ENCODE measurements around the gene ZNF341.

The ZNF341 gene

GRCh38 chr20:33796907-33797544 lies 65.2 kb downstream of the ZNF341 start:
- Histone ChIP-seq H3K9ac (ENCODE audit: low read length in 2 of 2) (no peak overlapping the region), H3K4me3 (ENCODE audit: low read length in 2 of 2) (no peak overlapping the region), H3K9me3 (ENCODE audit: control insufficient read depth in 2 of 2, low read length in 2 of 2) (no peaks in the 10 kb centered on the region), H3K4me1 (ENCODE audit: control insufficient read depth, insufficient read depth, low read length) (peaks cover 14% of the 10 kb centered on the region), H3K27me3 (ENCODE audit: control insufficient read depth in 1 of 2, insufficient read depth in 2 of 2, low read length in 2 of 2) (no peaks in the 10 kb centered on the region), H3K27ac (ENCODE audit: low read length) (no peak overlapping the region), H3K36me3 (ENCODE audit: control insufficient read depth in 2 of 2, insufficient read depth in 2 of 2, low read length in 2 of 2) (no peaks in the 10 kb centered on the region)

DNA sequence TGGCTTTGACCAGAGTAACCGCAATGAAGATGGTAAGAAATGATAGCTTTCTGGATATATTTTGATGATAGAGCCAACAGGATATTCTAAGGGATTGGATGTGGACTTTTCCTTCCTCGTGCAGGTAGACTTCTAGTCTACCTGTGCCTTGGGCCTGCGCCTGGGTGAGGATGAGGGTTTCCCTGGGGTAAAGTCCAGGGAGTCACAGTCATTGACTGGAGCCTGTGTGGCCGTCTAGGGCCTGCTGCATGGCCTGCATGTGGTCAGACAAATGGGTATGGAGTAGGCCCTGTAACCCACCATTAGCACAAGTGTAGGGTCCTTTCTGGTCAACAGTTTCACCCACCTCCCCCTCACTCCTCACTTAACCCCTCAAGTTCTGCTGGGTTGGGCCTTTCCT lies 66.6 kb downstream of the ZNF341 start:
- no peaks in the 10 kb centered on the region for H3K9me3 ChIP-seq (ENCODE audit: control insufficient read depth in 2 of 2, low read length in 2 of 2)
- H3K4me1 ChIP-seq (ENCODE audit: control insufficient read depth, insufficient read depth, low read length): peaks cover 4% of the 10 kb centered on the region
- H3K27me3 ChIP-seq (ENCODE audit: control insufficient read depth in 1 of 2, insufficient read depth in 2 of 2, low read length in 2 of 2): no peaks in the 10 kb centered on the region
- H3K9ac ChIP-seq (ENCODE audit: low read length in 2 of 2): no peak overlapping the region
- no peak overlapping the region for H3K4me3 ChIP-seq (ENCODE audit: low read length in 2 of 2)
- no peak overlapping the region for H3K27ac ChIP-seq (ENCODE audit: low read length)
- no peaks in the 10 kb centered on the region for H3K36me3 ChIP-seq (ENCODE audit: control insufficient read depth in 2 of 2, insufficient read depth in 2 of 2, low read length in 2 of 2)

DNA sequence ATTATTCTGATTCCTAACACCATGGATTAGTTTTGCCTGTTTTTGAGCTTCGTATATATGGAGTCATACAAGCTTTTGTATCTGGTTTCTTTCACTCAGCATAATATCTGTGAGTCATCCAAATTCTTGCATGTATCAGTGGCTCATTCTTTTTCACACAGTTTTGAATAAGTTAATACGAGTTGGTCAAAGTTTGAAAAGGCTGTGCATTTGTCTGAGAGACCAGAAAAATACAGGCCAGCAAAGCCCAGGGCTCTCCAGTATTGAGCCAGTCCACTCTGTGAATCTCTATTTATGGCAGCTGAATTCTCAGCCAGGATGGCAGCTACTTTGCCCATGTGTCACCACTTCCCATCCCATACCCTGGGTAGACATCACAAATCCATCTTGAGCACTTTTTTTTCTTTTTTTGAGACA lies 72.1 kb downstream of the ZNF341 start:
- Histone ChIP-seq H3K4me3 (ENCODE audit: low read length in 2 of 2) (no peak overlapping the region), H3K27me3 (ENCODE audit: control insufficient read depth in 1 of 2, insufficient read depth in 2 of 2, low read length in 2 of 2) (no peaks in the 10 kb centered on the region), H3K9ac (ENCODE audit: low read length in 2 of 2) (no peak overlapping the region), H3K27ac (ENCODE audit: low read length) (peak overlapping the region; percentile 62), H3K9me3 (ENCODE audit: control insufficient read depth in 2 of 2, low read length in 2 of 2) (no peaks in the 10 kb centered on the region), H3K36me3 (ENCODE audit: control insufficient read depth in 2 of 2, insufficient read depth in 2 of 2, low read length in 2 of 2) (no peaks in the 10 kb centered on the region), H3K4me1 (ENCODE audit: control insufficient read depth, insufficient read depth, low read length) (peaks cover 9% of the 10 kb centered on the region)

DNA sequence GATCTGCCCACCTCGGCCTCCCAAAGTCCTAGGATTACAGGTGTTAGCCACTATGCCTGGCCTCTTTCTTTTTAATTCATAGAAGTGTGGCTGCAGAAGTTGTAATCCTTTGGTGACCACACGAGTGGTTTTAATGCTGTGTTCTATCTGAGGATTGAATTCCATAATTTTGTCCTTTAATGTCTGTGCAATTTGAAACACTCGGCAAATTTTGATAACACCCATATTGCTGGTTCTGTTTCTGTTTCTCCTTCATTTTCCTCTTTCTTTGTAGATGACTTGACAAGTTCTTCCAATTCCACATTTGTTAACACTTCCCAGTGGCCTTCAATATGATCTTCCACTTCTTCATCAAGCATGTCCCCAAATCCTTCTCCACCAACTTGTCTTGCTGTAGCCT lies 76.6 kb downstream of the ZNF341 start:
- Histone ChIP-seq H3K4me3 (ENCODE audit: low read length in 2 of 2) (no peak overlapping the region), H3K36me3 (ENCODE audit: control insufficient read depth in 2 of 2, insufficient read depth in 2 of 2, low read length in 2 of 2) (no peaks in the 10 kb centered on the region), H3K9me3 (ENCODE audit: control insufficient read depth in 2 of 2, low read length in 2 of 2) (no peaks in the 10 kb centered on the region), H3K27me3 (ENCODE audit: control insufficient read depth in 1 of 2, insufficient read depth in 2 of 2, low read length in 2 of 2) (no peaks in the 10 kb centered on the region), H3K27ac (ENCODE audit: low read length) (no peak overlapping the region), H3K9ac (ENCODE audit: low read length in 2 of 2) (no peak overlapping the region), H3K4me1 (ENCODE audit: control insufficient read depth, insufficient read depth, low read length) (peaks cover 26% of the 10 kb centered on the region)

- no peaks in the 10 kb centered on the region for H3K27me3 ChIP-seq (ENCODE audit: control insufficient read depth in 1 of 2, insufficient read depth in 2 of 2, low read length in 2 of 2)
- H3K9ac ChIP-seq (ENCODE audit: low read length in 2 of 2): no peak overlapping the region
- H3K36me3 ChIP-seq (ENCODE audit: control insufficient read depth in 2 of 2, insufficient read depth in 2 of 2, low read length in 2 of 2): no peaks in the 10 kb centered on the region
- no peak overlapping the region for H3K27ac ChIP-seq (ENCODE audit: low read length)
- H3K4me1 ChIP-seq (ENCODE audit: control insufficient read depth, insufficient read depth, low read length): peaks cover 34% of the 10 kb centered on the region
- H3K4me3 ChIP-seq (ENCODE audit: low read length in 2 of 2): no peak overlapping the region
- no peaks in the 10 kb centered on the region for H3K9me3 ChIP-seq (ENCODE audit: control insufficient read depth in 2 of 2, low read length in 2 of 2)
These were observed 78.5 kb downstream of the ZNF341 start for GRCh38 chr20:33810259-33810658.

DNA sequence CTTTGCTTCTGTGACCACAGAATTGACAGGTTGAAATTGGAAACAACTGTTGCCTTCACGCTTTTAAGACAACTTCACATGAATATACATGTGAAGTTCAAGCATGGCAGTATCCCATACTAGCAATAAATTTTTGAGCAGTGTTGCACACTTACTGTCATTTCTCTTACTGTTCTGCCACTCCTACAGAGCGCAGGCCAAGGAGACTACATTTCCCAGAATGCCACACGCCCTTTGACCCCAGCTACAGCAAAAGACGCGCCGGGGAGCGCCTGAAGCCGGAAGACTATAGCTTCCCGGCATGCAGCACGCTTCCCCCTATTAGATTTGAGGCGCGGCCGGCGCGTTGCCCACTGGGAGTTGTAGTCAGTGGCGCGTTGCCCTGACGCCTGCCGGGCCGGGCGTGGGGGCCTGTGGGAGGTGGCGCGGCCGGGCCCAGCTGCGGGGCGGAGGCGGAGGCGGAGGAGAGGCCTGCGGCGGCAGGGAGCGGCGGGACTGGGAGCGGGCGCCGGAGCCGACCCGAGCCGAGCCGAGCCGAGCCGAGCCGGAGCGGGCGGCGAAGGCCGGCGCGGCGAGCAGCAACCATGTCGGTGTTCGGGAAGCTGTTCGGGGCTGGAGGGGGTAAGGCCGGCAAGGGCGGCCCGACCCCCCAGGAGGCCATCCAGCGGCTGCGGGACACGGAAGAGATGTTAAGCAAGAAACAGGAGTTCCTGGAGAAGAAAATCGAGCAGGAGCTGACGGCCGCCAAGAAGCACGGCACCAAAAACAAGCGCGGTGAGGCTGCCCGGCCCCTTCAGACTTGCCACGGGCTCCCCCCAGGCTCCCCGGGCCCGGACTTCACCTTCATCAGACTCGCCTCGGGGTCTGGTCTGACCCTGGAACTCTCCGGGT lies 79.3 kb downstream of the ZNF341 start, which contains the start of gene CHMP4B:
Gene CHMP4B, plus strand, starts transcription at position 464 of the 891 bp plus-strand sequence. Its CDS starts 121 bp downstream, at position 585.
- H3K9ac ChIP-seq (ENCODE audit: low read length in 2 of 2): peak within 1 kb of the TSS; percentile 98 to 99
- peak within 1 kb of the TSS; percentile 93 for H3K27ac ChIP-seq (ENCODE audit: low read length)
- H3K27me3 ChIP-seq (ENCODE audit: control insufficient read depth in 1 of 2, insufficient read depth in 2 of 2, low read length in 2 of 2): no peaks in the 10 kb centered on the region
- no peaks in the 10 kb centered on the region for H3K9me3 ChIP-seq (ENCODE audit: control insufficient read depth in 2 of 2, low read length in 2 of 2)
- peaks cover 34% of the 10 kb centered on the region for H3K4me1 ChIP-seq (ENCODE audit: control insufficient read depth, insufficient read depth, low read length)
- H3K36me3 ChIP-seq (ENCODE audit: control insufficient read depth in 2 of 2, insufficient read depth in 2 of 2, low read length in 2 of 2): no peaks in the 10 kb centered on the region
- H3K4me3 ChIP-seq (ENCODE audit: low read length in 2 of 2): peak within 1 kb of the TSS; percentile 91 to 99

GRCh38 chr20:33811776-33812151 lies 80.0 kb downstream of the ZNF341 start:
- peak overlapping the region; percentile 98 to 99 for H3K9ac ChIP-seq (ENCODE audit: low read length in 2 of 2)
- no peaks in the 10 kb centered on the region for H3K36me3 ChIP-seq (ENCODE audit: control insufficient read depth in 2 of 2, insufficient read depth in 2 of 2, low read length in 2 of 2)
- H3K4me1 ChIP-seq (ENCODE audit: control insufficient read depth, insufficient read depth, low read length): peaks cover 35% of the 10 kb centered on the region
- H3K4me3 ChIP-seq (ENCODE audit: low read length in 2 of 2): peak overlapping the region; percentile 91 to 99
- H3K27me3 ChIP-seq (ENCODE audit: control insufficient read depth in 1 of 2, insufficient read depth in 2 of 2, low read length in 2 of 2): no peaks in the 10 kb centered on the region
- H3K27ac ChIP-seq (ENCODE audit: low read length): peak overlapping the region; percentile 93
- no peaks in the 10 kb centered on the region for H3K9me3 ChIP-seq (ENCODE audit: control insufficient read depth in 2 of 2, low read length in 2 of 2)

DNA sequence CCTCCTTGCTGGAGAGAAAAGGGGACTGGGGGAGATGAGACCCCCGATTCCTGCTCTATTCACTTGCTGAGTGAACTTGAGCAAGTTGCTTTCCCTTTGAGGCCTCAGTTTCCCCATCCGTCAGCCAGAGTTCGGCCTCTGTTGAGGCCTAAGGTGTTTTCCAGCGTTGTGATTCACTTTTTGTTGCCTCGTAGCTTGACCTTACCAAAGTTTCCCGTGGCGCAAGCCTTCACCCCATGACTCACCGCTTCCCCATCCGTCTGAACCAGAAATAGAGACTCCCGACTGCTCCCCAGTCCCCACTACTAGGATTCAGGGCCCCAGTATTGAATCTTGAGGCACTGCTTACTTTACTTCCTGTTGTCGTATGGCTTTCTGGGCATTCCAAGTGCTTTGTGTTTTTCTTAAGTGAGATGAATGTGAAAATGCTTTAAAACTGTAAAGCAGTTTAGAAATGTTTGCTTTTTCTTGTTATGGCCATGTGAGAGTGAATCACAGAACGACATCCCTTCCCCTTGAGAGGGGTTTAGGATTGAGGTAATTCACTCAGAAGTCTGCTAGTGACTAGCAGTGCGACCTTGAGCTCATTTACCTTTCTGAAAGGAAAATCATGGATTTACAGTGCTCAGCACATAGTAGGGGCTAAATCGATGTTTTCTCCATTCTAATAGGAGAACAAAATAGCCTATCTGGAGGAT lies 80.5 kb downstream of the ZNF341 start:
- Histone ChIP-seq H3K36me3 (ENCODE audit: control insufficient read depth in 2 of 2, insufficient read depth in 2 of 2, low read length in 2 of 2) (no peaks in the 10 kb centered on the region), H3K27me3 (ENCODE audit: control insufficient read depth in 1 of 2, insufficient read depth in 2 of 2, low read length in 2 of 2) (no peaks in the 10 kb centered on the region), H3K4me1 (ENCODE audit: control insufficient read depth, insufficient read depth, low read length) (peaks cover 39% of the 10 kb centered on the region), H3K9me3 (ENCODE audit: control insufficient read depth in 2 of 2, low read length in 2 of 2) (no peaks in the 10 kb centered on the region), H3K4me3 (ENCODE audit: low read length in 2 of 2) (peak overlapping the region; percentile 91 to 99), H3K9ac (ENCODE audit: low read length in 2 of 2) (peak overlapping the region; percentile 98 to 99), H3K27ac (ENCODE audit: low read length) (peak overlapping the region; percentile 93)

- Histone ChIP-seq H3K4me1 (ENCODE audit: control insufficient read depth, insufficient read depth, low read length) (peaks cover 42% of the 10 kb centered on the region), H3K27ac (ENCODE audit: low read length) (peak overlapping the region; percentile 93), H3K9ac (ENCODE audit: low read length in 2 of 2) (peak overlapping the region; percentile 98 to 99), H3K36me3 (ENCODE audit: control insufficient read depth in 2 of 2, insufficient read depth in 2 of 2, low read length in 2 of 2) (no peaks in the 10 kb centered on the region), H3K4me3 (ENCODE audit: low read length in 2 of 2) (peak overlapping the region; percentile 91 to 99), H3K27me3 (ENCODE audit: control insufficient read depth in 1 of 2, insufficient read depth in 2 of 2, low read length in 2 of 2) (no peaks in the 10 kb centered on the region), H3K9me3 (ENCODE audit: control insufficient read depth in 2 of 2, low read length in 2 of 2) (no peaks in the 10 kb centered on the region)
These were observed 81.2 kb downstream of the ZNF341 start for GRCh38 chr20:33812908-33813462.

DNA sequence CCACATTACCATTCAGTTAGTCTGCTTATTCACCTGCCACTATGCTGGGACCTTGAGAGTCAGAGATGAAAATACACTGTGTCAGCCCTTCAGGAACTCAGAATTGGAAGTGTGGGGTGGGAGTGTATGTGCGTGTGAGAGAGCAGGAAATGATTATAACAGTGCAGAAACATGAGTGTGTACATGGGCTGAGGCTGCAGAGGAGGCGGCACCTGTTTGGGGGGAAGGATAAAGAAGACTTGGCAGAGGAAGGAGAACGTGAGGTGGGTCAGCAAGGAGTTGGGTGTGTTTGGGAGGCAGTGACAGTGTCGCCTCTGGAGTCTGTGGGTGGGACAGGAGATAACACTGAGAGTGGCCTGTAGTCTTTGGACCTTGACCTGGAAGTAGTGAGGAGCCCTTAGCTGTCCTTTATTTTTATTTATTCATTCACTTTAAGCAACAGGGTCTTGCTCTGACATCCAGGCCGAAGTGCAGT lies 82.5 kb downstream of the ZNF341 start:
- peak overlapping the region in 1 of 2 donors; percentile 29 for H3K4me3 ChIP-seq (ENCODE audit: low read length in 2 of 2)
- H3K4me1 ChIP-seq (ENCODE audit: control insufficient read depth, insufficient read depth, low read length): peaks cover 50% of the 10 kb centered on the region
- peaks cover 0 to under 1% of the 10 kb centered on the region in 2 donors for H3K36me3 ChIP-seq (ENCODE audit: control insufficient read depth in 2 of 2, insufficient read depth in 2 of 2, low read length in 2 of 2)
- no peak overlapping the region for H3K9ac ChIP-seq (ENCODE audit: low read length in 2 of 2)
- H3K27me3 ChIP-seq (ENCODE audit: control insufficient read depth in 1 of 2, insufficient read depth in 2 of 2, low read length in 2 of 2): no peaks in the 10 kb centered on the region
- H3K27ac ChIP-seq (ENCODE audit: low read length): no peak overlapping the region
- H3K9me3 ChIP-seq (ENCODE audit: control insufficient read depth in 2 of 2, low read length in 2 of 2): no peaks in the 10 kb centered on the region

Data from stomach smooth muscle (tissue), 2 donors.